HCT116 (cell line): Measurements from ENCODE around the gene NDRG3. TPM values are rescaled to one million over a fixed set of nuclear protein-coding genes. Genes with fewer than 3 reads are reported as not detected.

Experiments used
- ATAC-seq: fragments of 200-7000 bp; cut with Tn5 transposase; 2 replicates; pipeline ENCODE4 v1.9.1; 2020; ENCODE audit warnings: mild to moderate bottlenecking, moderate library complexity
- BruUV-seq: library from RNA; stranded (reverse); fragments of 400-500 nt; replicated peaks from 2 replicates; lab custom pipeline; 2021; lab: Mats Ljungman, UMichigan
- CTCF ChIA-PET: fragments of 300-600 bp; sonication (Branson Sonifier 250); formaldehyde crosslinking; loops from one replicate; lab custom pipeline; 2021; ENCODE audit warnings: antibody characterized with exemption; lab: Charles Lee
- POLR2A ChIA-PET: fragments of 300-600, 350-600 bp; sonication (Branson Sonifier 250); formaldehyde crosslinking; loops from one replicate; lab custom pipeline; 2021; ENCODE audit warnings: antibody characterized with exemption; lab: Charles Lee
- RAD21 ChIA-PET, 2 experiments: fragments of 300-600 bp; sonication (Branson Sonifier 250); formaldehyde crosslinking; loops; one replicate each; lab custom pipeline; 2023; ENCODE audit warnings: low total read pairs in 2 of 2; ENCODE audit not compliant: uncharacterized antibody in 2 of 2, unreplicated experiment in 2 of 2, low non-redundant PET in 1 of 2; lab: Charles Lee
- DNase-seq: peaks from one replicate; pipeline ENCODE4 v3.0.0-alpha.2; 2010; ENCODE audit warnings: low read depth, low spot score
- H2AFZ ChIP-seq: fragments of 200-600 bp; shearing (Covaris generic), sonication (generic); 2 replicates; pipeline ENCODE4 v1.6.1; 2017; ENCODE audit warnings: low read depth, mixed run types, mixed read lengths, antibody characterized with exemption, low read length; ENCODE audit not compliant: poor library complexity, severe bottlenecking
- H3K27ac ChIP-seq: 2 replicates; pipeline ENCODE4 v1.5.1; 2012; ENCODE audit warnings: low read depth, low read length
- H3K27me3 ChIP-seq: fragments of 200-600 bp; sonication (generic); 2 replicates; pipeline ENCODE4 v1.6.1; 2016; ENCODE audit warnings: mixed run types, low read length, mixed read lengths; ENCODE audit not compliant: insufficient read depth
- H3K36me3 ChIP-seq, 2 experiments: fragments of 200-500 bp in 1 of 2; fragments of 200-600 bp in 1 of 2; sonication (Bioruptor generic) in 1 of 2; sonication (generic) in 1 of 2; 2 replicates each; pipeline versions ENCODE4 v1.5.1 to v1.6.1; 2014 to 2016; ENCODE audit warnings: low read length in 2 of 2, inconsistent platforms in 1 of 2, mixed read lengths in 1 of 2, mixed run types in 1 of 2; ENCODE audit not compliant: insufficient read depth in 2 of 2, control insufficient read depth in 1 of 2
- H3K4me1 ChIP-seq, 2 experiments: fragments of 200-600 bp in 1 of 2; sonication (generic) in 1 of 2; 2 replicates each; pipeline versions ENCODE4 v1.5.1 to v1.6.1; 2012 to 2017; ENCODE audit warnings: low read length in 2 of 2, inconsistent platforms in 1 of 2, mild to moderate bottlenecking in 1 of 2, mixed read lengths in 1 of 2, mixed run types in 1 of 2, moderate library complexity in 1 of 2; ENCODE audit not compliant: insufficient read depth in 2 of 2, control insufficient read depth in 1 of 2
- H3K4me2 ChIP-seq: fragments of 200-600 bp; sonication (generic); 2 replicates; pipeline ENCODE4 v1.6.1; 2017; ENCODE audit warnings: mixed run types, low read length, mixed read lengths
- H3K4me3 ChIP-seq, 2 experiments: fragments of 200-600 bp in 1 of 2; sonication (generic) in 1 of 2; replicated peaks in 1 of 2; 2 replicates each; pipeline ENCODE4 v1.5.1; 2011 to 2016; ENCODE audit warnings: low read length in 2 of 2, control low read depth in 1 of 2, low read depth in 1 of 2, mild to moderate bottlenecking in 1 of 2, mixed read lengths in 1 of 2, mixed run types in 1 of 2
- H3K79me2 ChIP-seq: fragments of 200-600 bp; sonication (generic); 2 replicates; pipeline ENCODE4 v1.6.1; 2017; ENCODE audit warnings: mild to moderate bottlenecking, mixed run types, low read length, moderate library complexity, mixed read lengths; ENCODE audit not compliant: insufficient read depth
- H3K9ac ChIP-seq: fragments of 200-600 bp; sonication (generic); 2 replicates; pipeline ENCODE4 v1.6.1; 2016; ENCODE audit warnings: low read length, mixed read lengths
- H3K9me2 ChIP-seq: fragments of 200-600 bp; sonication (generic), shearing (Covaris generic); 2 replicates; pipeline ENCODE4 v1.6.1; 2017; ENCODE audit warnings: mixed run types, mild to moderate bottlenecking, moderate library complexity; ENCODE audit not compliant: insufficient read depth
- H3K9me3 ChIP-seq, 2 experiments: fragments of 200-500 bp in 1 of 2; fragments of 200-600 bp in 1 of 2; sonication (Bioruptor generic) in 1 of 2; sonication (generic) in 1 of 2; 2 replicates each; pipeline ENCODE4 v1.6.1; 2014 to 2017; ENCODE audit warnings: low read length in 2 of 2, mixed read lengths in 2 of 2, inconsistent platforms in 1 of 2, low read depth in 1 of 2, mild to moderate bottlenecking in 1 of 2, mixed run types in 1 of 2, moderate library complexity in 1 of 2; ENCODE audit not compliant: control insufficient read depth in 1 of 2, insufficient read depth in 1 of 2
- H4K20me1 ChIP-seq: fragments of 200-600 bp; sonication (generic), shearing (Covaris generic); 2 replicates; pipeline ENCODE4 v1.6.1; 2017; ENCODE audit warnings: mixed run types, mild to moderate bottlenecking, moderate library complexity; ENCODE audit not compliant: insufficient read depth
- ATF3 ChIP-seq: IDR thresholded peaks from 2 replicates; pipeline ENCODE4 v1.6.1; 2012
- CBX3 ChIP-seq: IDR thresholded peaks from 2 replicates; pipeline ENCODE4 v1.6.1; 2012; ENCODE audit warnings: low read depth
- CEBPB ChIP-seq: IDR thresholded peaks from 2 replicates; pipeline ENCODE4 v1.6.1; 2012; ENCODE audit warnings: low read depth
- EZH2 ChIP-seq: fragments of 200-600 bp; sonication (generic); IDR thresholded peaks from 2 replicates; pipeline ENCODE4 v1.6.1; 2017; ENCODE audit warnings: antibody characterized with exemption, mixed run types
- EZH2phosphoT487 ChIP-seq: fragments of 200-600 bp; IDR thresholded peaks from 2 replicates; pipeline ENCODE4 v1.6.1; 2018; ENCODE audit warnings: antibody characterized with exemption, borderline replicate concordance
- REST ChIP-seq: IDR thresholded peaks from 2 replicates; pipeline ENCODE4 v1.6.1; 2012; ENCODE audit warnings: low read depth
- SIN3A ChIP-seq: IDR thresholded peaks from 2 replicates; pipeline ENCODE4 v1.6.1; 2012; ENCODE audit warnings: low read depth
- SP1 ChIP-seq: IDR thresholded peaks from 2 replicates; pipeline ENCODE4 v1.6.1; 2012; ENCODE audit warnings: low read depth
- TCF7L2 ChIP-seq: IDR thresholded peaks from 2 replicates; pipeline ENCODE4 v1.7.0; 2011; ENCODE audit warnings: borderline replicate concordance, inconsistent platforms; ENCODE audit not compliant: insufficient read depth, insufficient read length; ENCODE audit errors: extremely low read depth
- YY1 ChIP-seq: IDR thresholded peaks from 2 replicates; pipeline ENCODE4 v1.6.1; 2011; ENCODE audit warnings: low read length, low read depth, moderate library complexity, mild to moderate bottlenecking; ENCODE audit not compliant: insufficient replicate concordance; ENCODE audit errors: extremely low read depth
- intact Hi-C: fragments of 100-400 bp; cut with micrococcal nuclease; formaldehyde crosslinking; loops from 2 replicates; pipeline ENCODE4 v1.10.0; 2022
- total RNA-seq: library from RNA; stranded (reverse); gene quantifications from one replicate; pipeline ENCODE4 v1.2.1, GENCODE V29; 2021; ENCODE audit not compliant: unreplicated experiment

Gene NDRG3
- total RNA-seq, 1 experiment from 2014 or later, result 29.3 TPM

GRCh38 chr20:36742558-36742957 lies 3.3 kb downstream of the NDRG3 start:
- ATAC-seq, result no peak
- no peak for TF ChIP-seq EZH2phosphoT487
- no peak for TF ChIP-seq TCF7L2
- TF ChIP-seq ATF3, result no peak
- no peaks in the 10 kb centered on the region for H3K9me3 ChIP-seq
- H3K27ac ChIP-seq, result no peak overlapping the region
- ChIA-PET RAD21 (no interaction called here), POLR2A (no interaction called here), CTCF (no interaction called here)
- H2AFZ ChIP-seq, result no peak overlapping the region
- H3K4me2 ChIP-seq, result no peak overlapping the region
- H4K20me1 ChIP-seq, result no peaks in the 10 kb centered on the region
- peaks cover 2 to 19% of the 10 kb centered on the region in 2 experiments; a peak in 3 of 4 replicates for H3K4me1 ChIP-seq
- H3K4me3 ChIP-seq, result no peak overlapping the region
- DNase-seq, result no peak
- no peaks in the 10 kb centered on the region for H3K36me3 ChIP-seq
- H3K9ac ChIP-seq, result no peak overlapping the region
- no peaks in the 10 kb centered on the region for H3K9me2 ChIP-seq
- no peaks in the 10 kb centered on the region for H3K27me3 ChIP-seq
- peaks cover 5% of the 10 kb centered on the region; the same call in 1 of the 2 replicates for H3K79me2 ChIP-seq
- intact Hi-C loops, result no loop called here
- no TSS peak for BruUV-seq

GRCh38 chr20:36741072-36741471 lies 4.8 kb downstream of the NDRG3 start:
- DNase-seq, result no peak
- RAD21 ChIA-PET, result no interaction called here
- no peaks in the 10 kb centered on the region for H3K27me3 ChIP-seq
- no peaks in the 10 kb centered on the region for H3K9me3 ChIP-seq
- H3K79me2 ChIP-seq, result peaks cover 15% of the 10 kb centered on the region; the same call in 1 of the 2 replicates
- no peak overlapping the region for H3K4me2 ChIP-seq
- POLR2A ChIA-PET, result no interaction called here
- H2AFZ ChIP-seq, result no peak overlapping the region
- CTCF ChIA-PET, result interaction anchor here (1.3 kb wide), 1 partner anchor 12 kb away, joined by 5 read pairs; no protein-coding TSS in a partner anchor
- no peak overlapping the region for H3K27ac ChIP-seq
- no peak overlapping the region for H3K4me3 ChIP-seq
- no peaks in the 10 kb centered on the region for H4K20me1 ChIP-seq
- BruUV-seq, result no TSS peak
- peaks cover 0 to 12% of the 10 kb centered on the region in 2 experiments; a peak in 3 of 4 replicates for H3K4me1 ChIP-seq
- no peak overlapping the region for H3K9ac ChIP-seq
- no peaks in the 10 kb centered on the region for H3K36me3 ChIP-seq
- TF ChIP-seq EZH2 (no peak), CEBPB (no peak), ATF3 (no peak), SIN3A (no peak), SP1 (no peak), TCF7L2 (no peak), REST (no peak), YY1 (no peak), CBX3 (no peak)
- TF ChIP-seq, all 23 proteins: peak for 0
- intact Hi-C loops, result no loop called here
- no peak for ATAC-seq
- H3K9me2 ChIP-seq, result no peaks in the 10 kb centered on the region
